NCI-H2196 (cell line): ENCODE data around the gene CRYBB2.
"Not testable (repeated sequence)": the region's sequence is repeated elsewhere in the genome, so short reads cannot be mapped to it uniquely, and the experiment has no call there.

Experiments used
- DNase-seq: peaks from one replicate; lab custom pipeline; 2025; ENCODE audit not compliant: unreplicated experiment; lab: John Stamatoyannopoulos, UW

CRYBB2 gene

GRCh38 chr22:25219211-25219689, at the start of gene CRYBB2:
Gene CRYBB2, plus strand, starts transcription at chr22:25219639. Its CDS starts 1,791 bp downstream, at chr22:25221430.
- no peak for DNase-seq

GRCh38 chr22:25170426-25170980, 48.9 kb upstream of the CRYBB2 start:
- no peak for DNase-seq

- peak; percentile 14 for DNase-seq
These were observed 47.3 kb upstream of the CRYBB2 start for GRCh38 chr22:25172153-25172552.

- no peak for DNase-seq
These were observed 45.1 kb upstream of the CRYBB2 start for GRCh38 chr22:25174156-25174887.

GRCh38 chr22:25174888-25175411, 44.5 kb upstream of the CRYBB2 start:
- no peak for DNase-seq

GRCh38 chr22:25176175-25176574, 43.3 kb upstream of the CRYBB2 start:
- no peak for DNase-seq

GRCh38 chr22:25176799-25177198, 42.6 kb upstream of the CRYBB2 start:
- DNase-seq: no peak

GRCh38 chr22:25177226-25177625, 42.2 kb upstream of the CRYBB2 start:
- no peak for DNase-seq

- no peak for DNase-seq
These were observed 41.5 kb upstream of the CRYBB2 start for GRCh38 chr22:25177895-25178294.

- not testable (repeated sequence) for DNase-seq
These were observed 41.1 kb upstream of the CRYBB2 start for GRCh38 chr22:25178348-25178747.

- DNase-seq: not testable (repeated sequence)
These were observed 40.4 kb upstream of the CRYBB2 start for GRCh38 chr22:25178869-25179631.

GRCh38 chr22:25182131-25183110, 37.0 kb upstream of the CRYBB2 start:
- no peak for DNase-seq

GRCh38 chr22:25183949-25184619, 35.4 kb upstream of the CRYBB2 start:
- DNase-seq: no peak

- no peak for DNase-seq
These were observed 33.3 kb upstream of the CRYBB2 start for GRCh38 chr22:25186140-25186539.

GRCh38 chr22:25187469-25187868, 32.0 kb upstream of the CRYBB2 start:
- no peak for DNase-seq

- DNase-seq: no peak
These were observed 27.0 kb upstream of the CRYBB2 start for GRCh38 chr22:25192406-25192805.

- no peak for DNase-seq
These were observed 26.3 kb upstream of the CRYBB2 start for GRCh38 chr22:25193130-25193529.

GRCh38 chr22:25193548-25193947, 25.9 kb upstream of the CRYBB2 start:
- DNase-seq: no peak

GRCh38 chr22:25196326-25196725, 23.1 kb upstream of the CRYBB2 start:
- no peak for DNase-seq

GRCh38 chr22:25197340-25197739, 22.1 kb upstream of the CRYBB2 start:
- DNase-seq: no peak
